H54 (cell line): ENCODE results near the gene ACBD4.

Source experiments
- DNase-seq: peaks from one replicate; pipeline ENCODE4 v3.0.0; 2011; ENCODE audit warnings: low spot score, mixed read lengths; ENCODE audit not compliant: insufficient read length
- FAIRE-seq: peaks from 3 replicates; lab custom pipeline; 2011; peaks lifted over from hg19 to GRCh38; lab: Jason Lieb, UNC
- POLR2A ChIP-seq: IDR thresholded peaks from 2 replicates; pipeline ENCODE4 v1.6.1; 2011; ENCODE audit warnings: low read depth, mild to moderate bottlenecking, low read length

ACBD4 gene

DNA sequence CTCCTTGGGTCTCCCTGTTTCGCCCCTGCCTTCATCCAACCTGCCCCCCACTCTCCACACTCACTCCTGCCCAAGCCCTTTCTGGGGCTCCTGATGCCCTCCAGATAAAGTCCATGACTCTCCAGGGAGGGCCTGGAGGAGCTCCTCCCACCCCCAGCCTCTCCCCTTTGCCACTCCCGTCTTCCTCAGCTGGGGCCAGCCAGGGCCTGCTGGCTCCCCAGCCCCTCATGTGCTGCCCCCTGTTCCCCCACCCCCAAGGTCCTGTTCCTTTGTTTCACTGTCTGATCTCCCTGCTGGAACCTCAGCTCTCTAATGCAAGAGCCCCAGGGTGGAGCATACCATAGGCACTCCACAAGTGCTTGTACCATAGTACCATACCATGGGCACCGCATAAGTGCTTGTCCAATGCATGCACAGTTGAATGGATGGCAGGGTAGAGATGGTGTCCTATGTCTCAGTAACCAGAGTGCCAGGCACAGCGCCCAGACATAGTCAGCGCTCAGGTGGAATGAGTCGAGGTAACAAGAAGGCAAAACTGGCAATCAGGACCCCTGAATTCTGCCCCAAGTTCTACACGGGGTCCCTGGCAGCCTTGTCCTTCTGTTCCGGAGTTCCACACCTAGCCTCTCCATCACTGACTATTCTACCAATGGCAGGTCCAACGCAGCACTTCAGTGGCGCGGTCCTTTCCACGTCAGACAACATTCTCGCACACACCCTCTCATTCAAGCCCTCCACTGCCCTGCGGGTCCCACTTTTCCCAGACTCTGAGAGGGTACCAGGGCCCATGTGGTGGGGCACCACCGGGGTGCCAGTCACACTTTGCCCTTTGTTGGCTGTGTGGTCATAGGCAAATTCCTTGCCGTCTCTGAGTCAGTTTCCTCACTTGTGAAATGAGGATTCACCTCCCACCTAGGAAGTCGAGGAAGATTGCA is 4.5 kb upstream of the ACBD4 start:
- DNase-seq: no peak
- no peak for TF ChIP-seq POLR2A
- FAIRE-seq: no peak

- DNase-seq (no peak), FAIRE-seq (no peak)
- no peak for TF ChIP-seq POLR2A
Observed at GRCh38 chr17:45131616-45132319, 3.7 kb upstream of the ACBD4 start.

DNA sequence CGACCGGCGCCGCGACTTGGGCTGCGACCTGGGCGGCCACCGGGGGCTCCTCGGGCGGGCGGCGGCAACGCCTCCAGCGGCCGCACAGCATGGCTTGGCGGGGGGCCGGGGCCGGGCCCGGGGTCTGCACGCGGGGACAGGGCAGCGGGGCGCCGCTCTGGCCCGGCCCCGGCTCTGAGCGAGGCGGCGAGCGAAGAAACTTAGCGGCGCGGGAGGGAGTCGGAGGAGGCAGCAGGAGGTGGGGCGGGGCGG is 3.2 kb upstream of the ACBD4 start, which contains the start of gene PLCD3:
Gene PLCD3 (minus strand): TSS at position 196 of the 252 bp plus-strand sequence. CDS start 105 bp downstream, at position 91.
- TF ChIP-seq POLR2A: no peak
- FAIRE-seq: no peak
- no peak for DNase-seq

DNA sequence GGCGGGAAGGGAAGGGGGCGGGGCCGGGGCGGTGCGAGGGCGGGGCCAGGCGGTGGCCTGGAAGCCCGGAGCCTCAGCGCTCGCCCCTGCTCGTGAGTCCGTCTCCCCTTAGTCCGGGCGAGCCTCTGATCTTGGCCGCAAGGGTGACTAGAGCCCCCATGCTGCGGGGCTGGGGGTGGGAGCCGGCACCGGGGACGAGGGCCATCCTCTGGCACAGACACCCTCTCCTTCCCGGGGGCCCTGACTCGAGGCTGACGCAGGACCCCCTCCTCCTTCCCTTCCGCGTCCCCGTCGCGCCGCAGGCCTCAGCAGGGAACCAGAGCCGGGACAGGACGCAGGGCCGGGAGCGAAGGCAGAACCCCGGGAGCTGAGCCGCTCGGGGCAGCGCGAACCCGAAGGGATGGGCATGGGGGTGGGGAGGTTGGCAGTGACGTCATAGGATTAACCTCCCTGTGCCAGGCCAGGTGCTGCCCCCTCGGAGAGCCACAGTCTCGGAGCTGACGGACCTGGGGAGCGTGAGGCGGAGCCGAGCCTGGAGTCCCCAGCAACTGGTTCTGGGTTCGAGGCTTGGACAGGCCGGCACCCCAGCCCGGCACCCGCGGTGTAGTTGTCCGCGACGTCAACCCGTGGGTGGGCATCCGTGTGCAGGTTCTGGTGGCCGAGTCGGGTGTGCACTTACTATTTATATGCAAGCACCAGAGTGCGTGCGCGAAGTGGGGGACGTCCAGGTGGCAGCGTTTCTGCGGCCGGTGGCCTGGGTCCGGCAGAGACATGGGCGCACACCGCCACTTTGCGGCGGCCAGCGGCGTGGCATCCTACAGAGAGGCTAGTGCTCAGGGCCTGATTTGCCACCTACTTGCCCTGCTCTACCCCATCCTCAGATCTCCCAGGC is 2.7 kb upstream of the ACBD4 start:
- FAIRE-seq (no peak), DNase-seq (peak; percentile 97)
- peak; percentile 67 for TF ChIP-seq POLR2A

GRCh38 chr17:45135978-45136791 is 698 bp downstream of the ACBD4 start:
- no peak for DNase-seq
- TF ChIP-seq POLR2A: no peak
- FAIRE-seq: no peak

- FAIRE-seq (no peak), DNase-seq (no peak)
- no peak for TF ChIP-seq POLR2A
Observed at GRCh38 chr17:45136846-45137560, 1.5 kb downstream of the ACBD4 start.

DNA sequence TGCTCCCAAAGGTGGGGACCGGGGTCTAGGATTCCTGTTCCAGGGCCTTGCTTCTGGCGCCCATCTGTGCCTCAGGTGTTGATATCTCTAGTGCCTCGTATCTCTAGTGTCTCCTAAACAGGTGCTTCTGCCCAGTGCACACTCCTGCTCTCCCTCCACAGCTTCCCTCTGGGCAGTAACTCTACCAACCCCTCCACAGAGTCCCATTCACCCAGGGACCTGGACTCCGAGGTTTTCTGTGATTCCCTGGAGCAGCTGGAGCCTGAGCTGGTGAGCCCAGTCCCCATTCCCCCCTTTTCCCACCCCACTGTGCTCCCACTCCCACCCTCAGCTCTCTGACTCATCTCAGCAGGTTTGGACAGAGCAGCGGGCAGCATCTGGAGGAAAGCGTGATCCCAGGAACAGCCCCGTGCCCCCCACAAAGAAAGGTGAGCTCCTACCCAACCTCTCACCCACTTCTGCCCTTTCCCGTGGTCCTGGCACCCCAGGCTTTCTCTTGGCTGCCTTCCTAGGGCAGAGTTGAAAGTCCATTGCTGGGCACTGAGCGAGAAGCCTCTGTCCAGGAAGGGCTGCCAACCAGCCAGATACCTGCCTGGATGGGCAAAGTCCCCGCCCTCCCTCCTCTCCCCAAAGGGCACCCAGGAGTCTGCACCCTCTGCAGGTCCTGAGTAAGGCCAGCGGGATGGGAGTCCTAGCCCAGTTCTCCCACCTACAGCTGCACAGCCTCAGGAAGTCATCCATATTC is 2.2 kb downstream of the ACBD4 start:
- TF ChIP-seq POLR2A: no peak
- FAIRE-seq (no peak), DNase-seq (no peak)

DNA sequence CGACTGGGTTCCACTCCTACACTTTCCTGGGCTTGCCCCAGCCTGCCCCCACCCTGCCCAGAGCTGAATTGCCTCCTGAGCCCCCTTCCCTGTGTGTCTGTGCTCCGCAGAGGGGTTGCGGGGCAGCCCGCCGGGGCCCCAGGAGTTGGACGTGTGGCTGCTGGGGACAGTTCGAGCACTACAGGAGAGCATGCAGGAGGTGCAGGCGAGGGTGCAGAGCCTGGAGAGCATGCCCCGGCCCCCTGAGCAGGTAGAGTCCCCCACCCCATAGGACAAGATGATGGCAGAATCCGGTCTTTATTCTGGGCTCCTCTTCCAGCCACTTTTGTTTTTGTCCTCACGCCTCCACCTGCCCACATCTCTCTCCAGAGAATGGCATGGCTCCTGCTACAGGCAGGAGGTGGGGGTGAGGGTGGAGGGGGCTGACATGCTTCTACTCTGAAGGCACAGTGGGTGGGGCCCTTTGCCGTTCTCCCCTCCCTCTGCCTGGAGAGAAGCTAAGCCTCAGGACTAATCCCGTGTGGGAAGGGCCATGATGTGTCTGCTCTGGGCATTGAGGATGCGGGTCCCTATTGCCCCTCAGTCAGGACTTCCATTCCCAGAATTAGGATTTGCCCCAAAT is 3.5 kb downstream of the ACBD4 start:
- FAIRE-seq: no peak
- no peak for TF ChIP-seq POLR2A
- no peak for DNase-seq

GRCh38 chr17:45139533-45139920 is 4.0 kb downstream of the ACBD4 start:
- no peak for TF ChIP-seq POLR2A
- no peak for DNase-seq

DNA sequence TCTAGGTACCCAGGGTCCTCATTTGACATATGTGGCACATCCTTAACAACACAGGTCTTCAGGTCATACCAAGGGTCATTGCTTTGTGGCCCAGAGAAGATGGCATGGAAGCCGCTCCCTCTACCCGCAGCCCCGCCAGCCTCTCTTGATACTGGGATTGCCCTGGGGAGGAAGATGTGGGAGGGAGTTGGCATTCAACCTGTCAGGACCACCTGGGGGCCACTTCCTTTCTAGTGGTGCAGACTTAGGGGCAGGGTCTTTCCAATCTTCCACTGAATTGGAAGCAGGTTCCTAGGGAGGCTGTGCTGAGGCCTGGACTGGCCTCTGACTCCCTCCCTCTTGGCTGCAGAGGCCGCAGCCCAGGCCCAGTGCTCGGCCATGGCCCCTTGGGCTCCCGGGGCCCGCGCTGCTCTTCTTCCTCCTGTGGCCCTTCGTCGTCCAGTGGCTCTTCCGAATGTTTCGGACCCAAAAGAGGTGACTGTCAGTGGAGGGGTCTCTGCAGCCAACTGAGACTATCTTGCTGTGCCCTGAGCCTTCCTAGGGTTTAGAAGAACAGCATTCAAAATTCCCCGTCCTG is 7.7 kb downstream of the ACBD4 start:
- TF ChIP-seq POLR2A: no peak
- DNase-seq: no peak

More at GRCh38 chr17:45139533-45139920, 4.0 kb downstream of the ACBD4 start:
- no peak for FAIRE-seq

DNA sequence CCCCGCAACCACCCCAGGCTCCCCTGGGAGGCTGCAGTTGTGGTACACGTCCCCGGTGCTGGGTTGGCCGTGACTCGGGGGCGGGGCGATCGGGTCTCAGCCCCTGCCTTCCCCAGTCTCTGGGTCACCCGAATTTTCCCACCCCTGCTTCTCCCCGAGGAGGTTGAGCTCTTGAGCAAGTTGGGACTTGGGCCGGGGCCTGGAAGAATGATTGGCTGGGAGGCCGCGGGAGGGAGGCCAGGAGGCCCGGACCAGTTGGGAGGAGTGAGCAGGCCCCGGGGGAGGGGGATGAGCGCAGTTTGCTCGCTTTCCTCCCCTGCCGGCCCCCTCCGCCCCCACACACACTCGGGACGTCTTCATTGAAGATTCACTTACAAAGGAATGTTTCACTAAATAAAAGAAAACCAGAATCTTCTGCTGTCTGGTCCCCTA is 8.3 kb downstream of the ACBD4 start:
- TF ChIP-seq POLR2A: no peak
- DNase-seq (no peak), FAIRE-seq (no peak)

More for the DNA sequence above, 7.7 kb downstream of the ACBD4 start:
- FAIRE-seq: no peak
